Kidney (tissue), 14 donors: ENCODE measurements around the gene HTR6. TPM values are rescaled to one million over a fixed set of nuclear protein-coding genes. Genes with fewer than 3 reads are reported as not detected.
A peak's percentile ranks its signal among the peaks of the same experiment; 100 is the strongest.

Experiments
- DNase-seq, 5 donors: peaks; one replicate each; pipeline ENCODE4 v3.0.0-alpha.2; 2013 to 2020
- FAIRE-seq: peaks from 2 replicates; lab custom pipeline; 2012; peaks lifted over from hg19 to GRCh38; lab: Jason Lieb, UNC
- H3K27ac ChIP-seq, 2 donors: one replicate each; pipeline ENCODE4 v1.7.0; 2013; ENCODE audit warnings: low read depth in 2 of 2, low read length in 2 of 2, inconsistent platforms in 1 of 2
- H3K27me3 ChIP-seq: one replicate; pipeline ENCODE4 v1.7.1; 2013; ENCODE audit warnings: low read length, inconsistent platforms; ENCODE audit not compliant: control insufficient read depth, insufficient read depth
- H3K36me3 ChIP-seq, 3 donors: one replicate each; pipeline versions ENCODE4 v1.7.0 to v1.7.1; 2013; ENCODE audit warnings: low read length in 3 of 3, control low read depth in 1 of 3, inconsistent platforms in 1 of 3; ENCODE audit not compliant: insufficient read depth in 3 of 3, control insufficient read depth in 2 of 3
- H3K4me1 ChIP-seq, 3 donors: one replicate each; pipeline versions ENCODE4 v1.7.0 to v1.7.1; 2013; ENCODE audit warnings: low read length in 3 of 3, inconsistent platforms in 1 of 3, low read depth in 1 of 3; ENCODE audit not compliant: control insufficient read depth in 2 of 3, insufficient read depth in 2 of 3
- H3K4me3 ChIP-seq, 3 donors: one replicate each; pipeline versions ENCODE4 v1.7.0 to v1.8.1; 2013; ENCODE audit warnings: low read length in 3 of 3, control low read depth in 1 of 3, inconsistent platforms in 1 of 3
- H3K9ac ChIP-seq, 3 donors: one replicate each; pipeline versions ENCODE4 v1.7.0 to v1.7.1; 2013; ENCODE audit warnings: low read length in 3 of 3, control low read depth in 1 of 3, inconsistent platforms in 1 of 3
- H3K9me3 ChIP-seq, 3 donors: one replicate each; pipeline versions ENCODE4 v1.7.0 to v1.7.1; 2013; ENCODE audit warnings: low read length in 3 of 3, control low read depth in 1 of 3, inconsistent platforms in 1 of 3; ENCODE audit not compliant: control insufficient read depth in 2 of 3, insufficient read depth in 1 of 3
- intact Hi-C: fragments of 100-400 bp; cut with DNase I; formaldehyde crosslinking; loops from one replicate; pipeline ENCODE4 v1.11.1; 2022
- polyA plus RNA-seq: library from polyadenylated mRNA; stranded (reverse); fragments of 350-450 nt; fragmentation: Illumina TruSeq; extraction: RNeasy Lipid Tissue Mini Kit (QIAGEN cat#74804); gene quantifications from one replicate; pipeline ENCODE4 v1.2.3, GENCODE V29; 2014; ENCODE audit warnings: low read depth, low replicate concordance; ENCODE audit not compliant: insufficient read depth
- total RNA-seq: library from RNA; stranded (reverse); fragmentation: NEBNext Ultra II Directional; extraction: Animal tissue kit (Norgen Biotek cat#: 25700); gene quantifications from one replicate; pipeline ENCODE4 v1.2.1, GENCODE V29; 2021
- TF ChIP-seq, protein P1 (sequence below): IDR thresholded peaks from 3 replicates; pipeline ENCODE4 v1.5.1; 2012; ENCODE audit warnings: mild to moderate bottlenecking, moderate library complexity, borderline replicate concordance; ENCODE audit not compliant: insufficient read depth; ENCODE audit errors: extremely low read depth
- donor health status: control.
- donor health status: control.
- donor health status: control.
- donor health status: control.
- donor health status: control.
- donor health status: DM: yes; HTN: yes; CAD: no.
- donor health status: Normal renal cell carcinoma (clear cell type).

Gene HTR6
- total and polyA plus RNA-seq, 2 donors from 2014 or later = not detected

DNA sequence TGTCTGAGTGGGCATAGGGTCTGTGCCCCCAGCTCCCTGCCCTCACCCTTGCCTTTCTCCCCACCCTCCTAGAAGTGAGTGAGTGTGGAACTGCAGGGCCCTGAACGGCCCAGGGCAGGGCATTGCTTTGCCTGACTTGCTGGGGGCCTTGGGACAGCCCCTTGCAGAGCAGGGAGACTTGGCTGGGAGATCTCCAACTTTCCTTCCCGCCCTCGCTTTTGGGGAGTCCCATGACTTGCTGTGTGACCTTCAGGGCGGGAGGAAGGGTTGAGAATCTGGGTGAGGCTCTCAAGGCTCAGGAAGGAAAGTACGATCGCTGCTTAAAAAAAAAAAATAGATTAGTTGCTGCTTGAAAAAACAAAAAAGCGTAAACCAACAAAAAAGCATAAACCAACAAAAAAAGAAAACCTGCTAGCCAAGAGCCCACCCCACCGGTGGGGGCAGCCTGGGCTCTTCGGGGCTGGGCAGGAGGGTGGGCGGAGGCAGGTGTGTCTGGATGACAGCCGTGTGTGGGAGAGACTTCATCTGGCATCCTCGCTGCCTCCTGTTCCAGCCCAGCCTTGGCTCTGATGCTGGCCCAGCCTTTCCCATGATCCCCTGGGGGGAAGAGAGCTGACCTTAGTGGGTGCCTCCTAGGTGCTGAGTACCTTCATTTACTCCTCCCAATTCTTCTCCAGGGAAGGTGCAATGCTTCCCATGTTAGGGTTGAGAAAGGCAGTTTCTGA, 14.1 kb upstream of the HTR6 start:
- Histone ChIP-seq H3K4me1 (peaks cover 0 to 12% (median 0%) of the 10 kb centered on the region in 3 donors), H3K27ac (peak overlapping the region; percentile 32 to 41), H3K9ac (no peak overlapping the region), H3K9me3 (no peaks in the 10 kb centered on the region), H3K27me3 (no peaks in the 10 kb centered on the region), H3K4me3 (no peak overlapping the region), H3K36me3 (no peaks in the 10 kb centered on the region)
- intact Hi-C loops = loop anchor here (10.0 kb wide), 1 partner anchor 256 kb away; no protein-coding TSS in a partner anchor
- TF ChIP-seq, protein P1, sequence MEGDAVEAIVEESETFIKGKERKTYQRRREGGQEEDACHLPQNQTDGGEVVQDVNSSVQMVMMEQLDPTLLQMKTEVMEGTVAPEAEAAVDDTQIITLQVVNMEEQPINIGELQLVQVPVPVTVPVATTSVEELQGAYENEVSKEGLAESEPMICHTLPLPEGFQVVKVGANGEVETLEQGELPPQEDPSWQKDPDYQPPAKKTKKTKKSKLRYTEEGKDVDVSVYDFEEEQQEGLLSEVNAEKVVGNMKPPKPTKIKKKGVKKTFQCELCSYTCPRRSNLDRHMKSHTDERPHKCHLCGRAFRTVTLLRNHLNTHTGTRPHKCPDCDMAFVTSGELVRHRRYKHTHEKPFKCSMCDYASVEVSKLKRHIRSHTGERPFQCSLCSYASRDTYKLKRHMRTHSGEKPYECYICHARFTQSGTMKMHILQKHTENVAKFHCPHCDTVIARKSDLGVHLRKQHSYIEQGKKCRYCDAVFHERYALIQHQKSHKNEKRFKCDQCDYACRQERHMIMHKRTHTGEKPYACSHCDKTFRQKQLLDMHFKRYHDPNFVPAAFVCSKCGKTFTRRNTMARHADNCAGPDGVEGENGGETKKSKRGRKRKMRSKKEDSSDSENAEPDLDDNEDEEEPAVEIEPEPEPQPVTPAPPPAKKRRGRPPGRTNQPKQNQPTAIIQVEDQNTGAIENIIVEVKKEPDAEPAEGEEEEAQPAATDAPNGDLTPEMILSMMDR = no peak
- DNase-seq = peak in 3 of 5 donors; percentile 32 to 55 (median 55)
- no peak for FAIRE-seq

DNA sequence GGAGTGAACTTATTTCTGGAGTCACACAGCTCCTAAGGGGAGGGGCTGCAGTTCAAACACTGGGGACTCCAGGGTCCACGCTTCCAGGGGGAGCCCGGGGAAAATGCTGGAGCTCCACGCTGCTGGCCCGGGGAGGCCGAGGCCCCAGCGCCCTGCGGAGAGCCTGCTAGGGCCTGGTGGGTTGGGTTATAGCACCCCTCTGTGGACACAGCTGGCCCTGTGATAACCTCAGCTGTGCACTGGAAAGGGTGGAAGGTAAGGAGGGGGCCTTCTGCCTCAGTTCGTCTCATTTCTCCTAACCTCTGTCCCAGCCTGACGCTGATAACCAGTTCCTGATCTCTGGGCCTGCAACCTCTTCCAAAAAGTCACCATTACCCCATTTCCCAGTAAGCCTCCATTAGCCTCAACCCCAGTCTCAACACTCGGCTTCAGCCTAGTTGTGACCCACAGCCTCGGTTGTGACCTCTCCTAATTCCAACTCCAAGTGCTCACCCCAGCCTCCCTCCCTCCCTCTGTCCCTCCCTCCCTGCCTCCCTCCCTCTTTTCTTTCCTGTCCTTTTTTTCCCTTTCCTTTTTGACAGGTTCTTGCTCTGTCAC, 13.4 kb upstream of the HTR6 start:
- Histone ChIP-seq H3K27me3 (no peaks in the 10 kb centered on the region), H3K4me3 (no peak overlapping the region), H3K27ac (peak overlapping the region in 1 of 2 donors; percentile 41), H3K4me1 (peaks cover 0 to 7% (median 0%) of the 10 kb centered on the region in 3 donors), H3K9ac (no peak overlapping the region), H3K36me3 (no peaks in the 10 kb centered on the region), H3K9me3 (no peaks in the 10 kb centered on the region)
- intact Hi-C loops = loop anchor here (10.0 kb wide), 1 partner anchor 256 kb away; no protein-coding TSS in a partner anchor
- FAIRE-seq (no peak), DNase-seq (peak in 4 of 5 donors; percentile 63 to 86 (median 75))
- TF ChIP-seq, protein P1 = peak; percentile 81

DNA sequence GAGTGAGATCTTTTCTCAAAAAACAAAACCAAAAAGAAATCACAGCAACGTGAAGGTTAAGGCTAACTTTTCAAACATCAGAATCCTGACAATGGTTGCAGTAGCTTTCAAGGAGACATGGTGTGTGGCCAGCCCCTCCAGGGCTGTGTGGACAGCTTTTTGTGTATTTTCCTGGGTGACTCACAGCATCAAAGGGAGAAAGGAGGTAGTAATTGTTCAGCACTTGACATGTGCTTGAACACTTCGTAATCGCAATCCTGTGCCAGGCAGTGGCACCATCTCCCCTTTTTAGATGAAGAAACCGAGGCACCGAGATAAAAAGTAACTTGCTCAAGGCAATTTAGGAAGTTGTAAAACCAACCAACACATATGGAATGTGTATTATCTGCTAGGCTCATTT, 10.3 kb upstream of the HTR6 start:
- H3K9me3 ChIP-seq = no peaks in the 10 kb centered on the region
- no peak for FAIRE-seq
- intact Hi-C loops = loop anchor here (10.0 kb wide), 1 partner anchor 260 kb away; no protein-coding TSS in a partner anchor
- no peak for DNase-seq
- no peaks in the 10 kb centered on the region for H3K36me3 ChIP-seq
- no peaks in the 10 kb centered on the region for H3K27me3 ChIP-seq
- TF ChIP-seq, protein P1 = no peak
- H3K4me3 ChIP-seq = no peak overlapping the region
- H3K4me1 ChIP-seq = peaks cover 0 to 7% (median 0%) of the 10 kb centered on the region in 3 donors
- H3K27ac ChIP-seq = no peak overlapping the region
- H3K9ac ChIP-seq = no peak overlapping the region
